SKM-1 (cell line): Measurements from ENCODE around the gene AGR2.

Experiments
- DNase-seq: peaks from one replicate; lab custom pipeline; 2025; ENCODE audit not compliant: unreplicated experiment; lab: John Stamatoyannopoulos, UW

Gene AGR2

GRCh38 chr7:16813232-16813616 lies 8.4 kb upstream of the AGR2 start:
- peak; percentile 59 for DNase-seq

- no peak for DNase-seq
Measured at GRCh38 chr7:16812542-16813231, 7.9 kb upstream of the AGR2 start.

- DNase-seq: no peak
Measured at GRCh38 chr7:16811551-16811950, 6.8 kb upstream of the AGR2 start.

GRCh38 chr7:16810573-16810972 lies 5.8 kb upstream of the AGR2 start:
- DNase-seq: no peak

- no peak for DNase-seq
Measured at GRCh38 chr7:16810112-16810511, 5.3 kb upstream of the AGR2 start.

- no peak for DNase-seq
Measured at GRCh38 chr7:16805441-16805840, 642 bp upstream of the AGR2 start.

GRCh38 chr7:16803881-16804673 lies 722 bp downstream of the AGR2 start:
- DNase-seq: no peak

- DNase-seq: no peak
Measured at GRCh38 chr7:16803125-16803524, 1.7 kb downstream of the AGR2 start.

- no peak for DNase-seq
Measured at GRCh38 chr7:16801579-16801978, 3.2 kb downstream of the AGR2 start.

- DNase-seq: peak; percentile 56
Measured at GRCh38 chr7:16801111-16801542, 3.7 kb downstream of the AGR2 start.

- no peak for DNase-seq
Measured at GRCh38 chr7:16795624-16796023, 9.2 kb downstream of the AGR2 start.

- DNase-seq: no peak
Measured at GRCh38 chr7:16794986-16795385, 9.8 kb downstream of the AGR2 start.

GRCh38 chr7:16791905-16792698 lies 12.7 kb downstream of the AGR2 start:
- DNase-seq: no peak

- no peak for DNase-seq
Measured at GRCh38 chr7:16791071-16791470, 13.7 kb downstream of the AGR2 start.

GRCh38 chr7:16787127-16787526 lies 17.7 kb downstream of the AGR2 start:
- no peak for DNase-seq

GRCh38 chr7:16786257-16786656 lies 18.5 kb downstream of the AGR2 start:
- DNase-seq: no peak

- DNase-seq: no peak
Measured at GRCh38 chr7:16785846-16786245, 19.0 kb downstream of the AGR2 start.

- no peak for DNase-seq
Measured at GRCh38 chr7:16785321-16785720, 19.5 kb downstream of the AGR2 start.

GRCh38 chr7:16780596-16780995 lies 24.2 kb downstream of the AGR2 start:
- no peak for DNase-seq

GRCh38 chr7:16779051-16779450 lies 25.7 kb downstream of the AGR2 start:
- no peak for DNase-seq

- DNase-seq: no peak
Measured at GRCh38 chr7:16778476-16778875, 26.3 kb downstream of the AGR2 start.

GRCh38 chr7:16776053-16776452 lies 28.7 kb downstream of the AGR2 start:
- no peak for DNase-seq
